Tibial nerve (tissue), 4 donors: ENCODE results near the gene NFIB.

ENCODE experiments used
- EP300 ChIP-seq, 2 donors: sonication (generic); formaldehyde crosslinking; IDR thresholded peaks; one replicate each; pipeline ENCODE4 v1.6.1; 2017; ENCODE audit warnings: antibody characterized with exemption in 2 of 2, mild to moderate bottlenecking in 1 of 2
- POLR2A ChIP-seq, 2 donors: fragments of 450-650 bp; IDR thresholded peaks; one replicate each; pipeline ENCODE4 v1.6.1; 2017; ENCODE audit warnings: antibody characterized with exemption in 2 of 2, mild to moderate bottlenecking in 2 of 2, moderate library complexity in 2 of 2
- TF ChIP-seq, protein P1 (sequence below), 5 experiments: fragments of 200-600 bp in 3 of 5; fragments of 450-650 bp in 2 of 5; sonication (generic) in 3 of 5; IDR thresholded peaks; one replicate each; pipeline ENCODE4 v1.5.1; 2016 to 2019; ENCODE audit warnings: antibody characterized with exemption in 5 of 5, mild to moderate bottlenecking in 3 of 5, moderate library complexity in 2 of 5

DNA sequence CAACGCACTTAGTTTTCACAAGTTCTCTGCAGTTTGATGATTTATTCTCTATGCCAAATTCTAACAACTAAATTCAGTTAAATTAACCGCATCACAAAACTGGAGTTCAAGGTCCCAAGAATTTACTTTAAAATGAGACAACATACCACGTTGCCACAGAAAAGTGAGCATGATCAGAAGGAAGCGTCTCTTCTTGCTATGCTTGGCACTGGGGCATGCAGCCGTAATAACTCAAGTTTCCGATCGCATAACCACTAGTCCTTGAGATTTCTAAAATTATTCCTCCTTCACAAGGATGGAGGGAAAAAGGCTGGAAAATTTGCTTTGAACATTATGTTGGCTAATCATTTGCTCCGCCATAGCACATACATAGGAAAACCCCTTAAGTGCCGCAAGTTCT, 13.9 kb downstream of the NFIB start:
- TF ChIP-seq, protein P1, sequence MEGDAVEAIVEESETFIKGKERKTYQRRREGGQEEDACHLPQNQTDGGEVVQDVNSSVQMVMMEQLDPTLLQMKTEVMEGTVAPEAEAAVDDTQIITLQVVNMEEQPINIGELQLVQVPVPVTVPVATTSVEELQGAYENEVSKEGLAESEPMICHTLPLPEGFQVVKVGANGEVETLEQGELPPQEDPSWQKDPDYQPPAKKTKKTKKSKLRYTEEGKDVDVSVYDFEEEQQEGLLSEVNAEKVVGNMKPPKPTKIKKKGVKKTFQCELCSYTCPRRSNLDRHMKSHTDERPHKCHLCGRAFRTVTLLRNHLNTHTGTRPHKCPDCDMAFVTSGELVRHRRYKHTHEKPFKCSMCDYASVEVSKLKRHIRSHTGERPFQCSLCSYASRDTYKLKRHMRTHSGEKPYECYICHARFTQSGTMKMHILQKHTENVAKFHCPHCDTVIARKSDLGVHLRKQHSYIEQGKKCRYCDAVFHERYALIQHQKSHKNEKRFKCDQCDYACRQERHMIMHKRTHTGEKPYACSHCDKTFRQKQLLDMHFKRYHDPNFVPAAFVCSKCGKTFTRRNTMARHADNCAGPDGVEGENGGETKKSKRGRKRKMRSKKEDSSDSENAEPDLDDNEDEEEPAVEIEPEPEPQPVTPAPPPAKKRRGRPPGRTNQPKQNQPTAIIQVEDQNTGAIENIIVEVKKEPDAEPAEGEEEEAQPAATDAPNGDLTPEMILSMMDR (IDR thresholded peaks at IDR 0.05) = no peak
- no peak for TF ChIP-seq POLR2A (IDR thresholded peaks at IDR 0.05)
- TF ChIP-seq EP300 (IDR thresholded peaks at IDR 0.05) = no peak
